GM10266 (cell line): Measurements from ENCODE around the gene RHEBL1.
A peak's percentile ranks its signal among the peaks of the same experiment; 100 is the strongest.

Experiments used
- DNase-seq: peaks from one replicate; pipeline ENCODE4 v3.0.0; 2012; ENCODE audit errors: extremely low spot score
- TF ChIP-seq, protein P1 (sequence below): IDR thresholded peaks from 2 replicates; pipeline ENCODE4 v1.5.1; 2012; ENCODE audit warnings: mild to moderate bottlenecking, low read depth; ENCODE audit not compliant: control insufficient read depth, insufficient read depth; ENCODE audit errors: missing control alignments

Gene RHEBL1

DNA sequence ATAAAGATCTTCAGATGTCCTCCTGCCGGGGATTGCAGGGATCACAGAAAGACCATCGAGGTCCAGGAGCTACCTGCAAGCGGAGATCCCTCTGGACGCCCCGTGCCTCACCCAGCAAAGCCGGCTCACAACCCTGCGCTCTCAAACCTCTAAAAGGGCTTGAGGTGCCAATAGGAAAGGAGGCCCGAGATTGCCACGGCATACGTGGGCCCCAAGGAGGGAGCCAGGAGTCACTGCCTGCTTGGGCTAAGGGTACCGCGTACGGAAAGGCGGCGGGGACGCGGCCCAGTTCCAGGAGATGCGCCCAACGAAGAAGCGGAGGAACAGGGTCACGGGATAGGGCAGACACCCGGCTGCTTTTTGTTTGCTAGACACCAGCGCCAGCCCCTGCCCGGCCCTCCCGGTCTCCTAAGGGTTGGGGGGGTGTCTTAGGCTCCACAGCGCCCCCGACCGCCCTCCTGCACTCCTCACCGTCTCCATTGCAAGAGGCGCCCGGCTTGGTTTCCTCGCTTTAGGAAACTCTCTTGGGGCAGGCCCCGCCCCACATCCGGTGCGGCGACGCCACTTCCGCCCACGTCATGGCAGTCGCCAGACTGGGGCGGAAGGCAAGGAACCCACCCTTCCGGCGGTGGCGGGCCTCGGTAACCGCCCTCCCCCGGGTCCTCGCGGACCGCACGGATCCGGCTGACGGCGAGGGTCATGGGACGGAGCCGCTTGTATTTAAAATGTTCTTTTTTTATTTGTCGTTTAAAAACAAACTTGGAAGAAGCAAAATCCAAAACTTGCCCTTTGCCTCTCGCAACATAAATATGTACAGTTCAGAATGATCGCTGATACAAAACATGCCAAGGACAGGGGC lies 51.3 kb downstream of the RHEBL1 start, which contains the start of gene PRKAG1:
Gene PRKAG1 (minus strand): TSS at position 516 of the 859 bp plus-strand sequence. CDS start 36 bp downstream, at position 480.
- peak; percentile 97 for DNase-seq
- TF ChIP-seq, protein P1, sequence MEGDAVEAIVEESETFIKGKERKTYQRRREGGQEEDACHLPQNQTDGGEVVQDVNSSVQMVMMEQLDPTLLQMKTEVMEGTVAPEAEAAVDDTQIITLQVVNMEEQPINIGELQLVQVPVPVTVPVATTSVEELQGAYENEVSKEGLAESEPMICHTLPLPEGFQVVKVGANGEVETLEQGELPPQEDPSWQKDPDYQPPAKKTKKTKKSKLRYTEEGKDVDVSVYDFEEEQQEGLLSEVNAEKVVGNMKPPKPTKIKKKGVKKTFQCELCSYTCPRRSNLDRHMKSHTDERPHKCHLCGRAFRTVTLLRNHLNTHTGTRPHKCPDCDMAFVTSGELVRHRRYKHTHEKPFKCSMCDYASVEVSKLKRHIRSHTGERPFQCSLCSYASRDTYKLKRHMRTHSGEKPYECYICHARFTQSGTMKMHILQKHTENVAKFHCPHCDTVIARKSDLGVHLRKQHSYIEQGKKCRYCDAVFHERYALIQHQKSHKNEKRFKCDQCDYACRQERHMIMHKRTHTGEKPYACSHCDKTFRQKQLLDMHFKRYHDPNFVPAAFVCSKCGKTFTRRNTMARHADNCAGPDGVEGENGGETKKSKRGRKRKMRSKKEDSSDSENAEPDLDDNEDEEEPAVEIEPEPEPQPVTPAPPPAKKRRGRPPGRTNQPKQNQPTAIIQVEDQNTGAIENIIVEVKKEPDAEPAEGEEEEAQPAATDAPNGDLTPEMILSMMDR: peak; percentile 69

DNA sequence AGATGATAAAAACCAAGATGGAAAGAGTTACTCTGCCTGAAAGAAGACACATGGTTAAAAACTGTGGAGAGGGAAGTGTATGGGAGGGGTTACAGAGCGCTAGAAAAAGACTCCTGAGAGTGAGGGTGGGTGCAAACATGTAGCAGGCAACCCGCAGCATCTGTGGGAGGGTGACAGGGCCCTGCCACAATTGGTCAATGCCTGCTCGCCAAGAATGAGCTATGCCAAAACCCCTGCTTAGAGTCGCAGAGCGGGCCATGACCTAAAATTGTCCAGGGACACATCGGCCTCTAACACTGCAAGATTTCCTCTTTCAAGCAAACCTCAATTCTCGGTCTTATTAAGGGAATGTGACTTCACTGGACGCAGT lies 51.9 kb downstream of the RHEBL1 start:
- TF ChIP-seq, protein P1: no peak
- no peak for DNase-seq

- TF ChIP-seq, protein P1: no peak
- no peak for DNase-seq
These were observed 54.6 kb downstream of the RHEBL1 start for GRCh38 chr12:49015196-49015595.
